Endothelial cell of umbilical vein (primary cell): ENCODE data around the gene KAT6B. TPM values are rescaled to one million over a fixed set of nuclear protein-coding genes. Genes with fewer than 3 reads are reported as not detected.

Experiments used
- BruUV-seq: library from RNA; stranded (reverse); fragments of 400-500 nt; replicated peaks from 2 replicates; lab custom pipeline; 2021; lab: Mats Ljungman, UMichigan
- CTCF ChIA-PET: fragments of 300-600, 350-600 bp; sonication (Branson Sonifier 250); formaldehyde crosslinking; loops from one replicate; lab custom pipeline; 2021; ENCODE audit warnings: antibody characterized with exemption, inconsistent platforms; lab: Charles Lee
- POLR2A ChIA-PET: fragments of 300-600, 350-600 bp; sonication (Branson Sonifier 250); formaldehyde crosslinking; loops from one replicate; lab custom pipeline; 2021; ENCODE audit warnings: antibody characterized with exemption, inconsistent platforms; lab: Charles Lee
- DNase-seq: peaks from one replicate; pipeline ENCODE4 v3.0.0-alpha.2; 2011; ENCODE audit warnings: low read depth, low spot score
- FAIRE-seq: peaks from 2 replicates; lab custom pipeline; 2011; peaks lifted over from hg19 to GRCh38; lab: Jason Lieb, UNC
- H2AFZ ChIP-seq: 2 replicates; pipeline ENCODE4 v1.6.0; 2012; ENCODE audit warnings: low read depth, low read length, control low read depth, inconsistent platforms
- H3K27ac ChIP-seq: 2 replicates; pipeline ENCODE4 v1.5.1; 2011; ENCODE audit warnings: low read depth, mild to moderate bottlenecking, control low read depth, low read length, moderate library complexity; ENCODE audit not compliant: insufficient read depth
- H3K27me3 ChIP-seq, 2 experiments: 2 replicates each; pipeline versions ENCODE4 v1.6.0 to v1.6.1; 2011; ENCODE audit warnings: low read length in 2 of 2, mixed read lengths in 1 of 2; ENCODE audit not compliant: control insufficient read depth in 2 of 2, insufficient read depth in 2 of 2
- H3K36me3 ChIP-seq, 2 experiments: 2 replicates in 1 of 2; 3 replicates in 1 of 2; pipeline ENCODE4 v1.5.1; 2011; ENCODE audit warnings: low read length in 2 of 2, mild to moderate bottlenecking in 1 of 2, moderate library complexity in 1 of 2; ENCODE audit not compliant: control insufficient read depth in 2 of 2, insufficient read depth in 2 of 2; ENCODE audit errors: extremely low read depth in 1 of 2
- H3K4me1 ChIP-seq: 3 replicates; pipeline ENCODE4 v1.5.1; 2011; ENCODE audit warnings: mild to moderate bottlenecking, low read length; ENCODE audit not compliant: control insufficient read depth, insufficient read depth; ENCODE audit errors: extremely low read depth
- H3K4me2 ChIP-seq: 2 replicates; pipeline ENCODE4 v1.6.1; 2011; ENCODE audit warnings: low read length, control low read depth, mixed read lengths; ENCODE audit not compliant: insufficient read depth
- H3K4me3 ChIP-seq, 3 experiments: fragments of 200-600 bp in 1 of 3; sonication (generic), shearing (Covaris generic) in 1 of 3; replicated peaks in 1 of 3; 2 replicates each; pipeline ENCODE4 v1.5.1; 2011 to 2016; ENCODE audit warnings: control low read depth in 3 of 3, low read length in 3 of 3, mild to moderate bottlenecking in 2 of 3, inconsistent platforms in 1 of 3, low read depth in 1 of 3, moderate library complexity in 1 of 3; ENCODE audit not compliant: insufficient read depth in 1 of 3
- H3K79me2 ChIP-seq: 2 replicates; pipeline ENCODE4 v1.6.0; 2012; ENCODE audit warnings: low read length, inconsistent platforms; ENCODE audit not compliant: control insufficient read depth, insufficient read depth
- H3K9ac ChIP-seq: replicated peaks from 2 replicates; pipeline ENCODE3; 2011; ENCODE audit warnings: low read length, control low read depth; ENCODE audit not compliant: insufficient read depth; ENCODE audit errors: extremely low read depth
- H3K9me1 ChIP-seq: replicated peaks from 3 replicates; pipeline ENCODE4 v1.6.0; 2011; ENCODE audit warnings: mild to moderate bottlenecking, low read length; ENCODE audit not compliant: control insufficient read depth, insufficient read depth; ENCODE audit errors: extremely low read depth
- H3K9me3 ChIP-seq: replicated peaks from 2 replicates; pipeline ENCODE4 v1.5.1; 2012; ENCODE audit warnings: low read length, inconsistent platforms; ENCODE audit not compliant: control insufficient read depth, insufficient read depth
- H4K20me1 ChIP-seq: replicated peaks from 2 replicates; pipeline ENCODE3; 2011; ENCODE audit warnings: mild to moderate bottlenecking, low read length; ENCODE audit not compliant: control insufficient read depth, insufficient read depth; ENCODE audit errors: extremely low read depth
- EZH2 ChIP-seq: IDR thresholded peaks from 2 replicates; pipeline ENCODE4 v1.6.1; 2012; ENCODE audit warnings: borderline replicate concordance, low read depth, mild to moderate bottlenecking, moderate library complexity, low read length, inconsistent platforms; ENCODE audit not compliant: severe bottlenecking
- FOS ChIP-seq: IDR thresholded peaks from 2 replicates; pipeline ENCODE4 v1.6.1; 2011; ENCODE audit warnings: mild to moderate bottlenecking, low read length, moderate library complexity, borderline replicate concordance; ENCODE audit not compliant: insufficient read depth
- GATA2 ChIP-seq: IDR thresholded peaks from 2 replicates; pipeline ENCODE4 v1.7.0; 2011; ENCODE audit warnings: low read depth, mild to moderate bottlenecking, moderate library complexity, mixed read lengths, low read length; ENCODE audit not compliant: insufficient read length, insufficient read depth
- JUN ChIP-seq: IDR thresholded peaks from 2 replicates; pipeline ENCODE4 v1.6.1; 2011; ENCODE audit warnings: borderline replicate concordance, low read depth; ENCODE audit not compliant: insufficient read length, insufficient read depth
- MYC ChIP-seq: IDR thresholded peaks from one replicate; pipeline ENCODE4 v1.6.1; 2011; ENCODE audit warnings: mild to moderate bottlenecking, low read depth, low read length
- POLR2A ChIP-seq: IDR thresholded peaks from 2 replicates; pipeline ENCODE4 v1.6.1; 2012; ENCODE audit warnings: low read depth, mild to moderate bottlenecking, control low read depth, low read length
- POLR2AphosphoS5 ChIP-seq: IDR thresholded peaks from 2 replicates; pipeline ENCODE4 v1.6.1; 2012; ENCODE audit warnings: low read depth, mild to moderate bottlenecking, control low read depth, low read length, moderate library complexity; ENCODE audit not compliant: insufficient read depth
- dilution Hi-C: fragments of 300-500 bp; cut with MboI; formaldehyde crosslinking; loops from one replicate; pipeline ENCODE4 v1.15.0; 2019; ENCODE audit warnings: low sequenced_read_pairs; ENCODE audit not compliant: extremely low pct_ligation_motif_present
- intact Hi-C: fragments of 100-400 bp; cut with micrococcal nuclease; formaldehyde crosslinking; loops from one replicate; pipeline ENCODE4 v1.10.0; 2022
- polyA plus RNA-seq, 4 experiments: library from polyadenylated mRNA; depleted of rRNA in 3 of 4; stranded (reverse) in 3 of 4; unstranded in 1 of 4; fragments of >200 nt; gene quantifications; 2 replicates each; pipeline versions ENCODE4 v1.2.1 to v1.2.3, GENCODE V29; 2011 to 2012; ENCODE audit warnings: missing spikeins in 1 of 4
- total RNA-seq: library from RNA; stranded (reverse); gene quantifications from 2 replicates; pipeline ENCODE4 v1.2.3, GENCODE V29; 2021
- TF ChIP-seq, protein P1 (sequence below), 2 donors: IDR thresholded peaks; 1 replicate in 1 of 2; 2 replicates in 1 of 2; pipeline ENCODE4 v1.5.1; 2011; ENCODE audit warnings: low read length in 2 of 2, mild to moderate bottlenecking in 2 of 2, moderate library complexity in 2 of 2, control low read depth in 1 of 2, inconsistent platforms in 1 of 2, low read depth in 1 of 2; ENCODE audit not compliant: insufficient read depth in 1 of 2; ENCODE audit errors: extremely low read depth in 1 of 2
- TF ChIP-seq, protein P2 (sequence below): IDR thresholded peaks from 2 replicates; pipeline ENCODE4 v1.6.1; 2011; ENCODE audit not compliant: insufficient read depth, insufficient read length

Gene KAT6B
- total and polyA plus RNA-seq, 2 donors (not counting 3 experiments of a cell fraction or from before 2014, with no cell fraction given): 4.5 to 17.0 TPM

DNA sequence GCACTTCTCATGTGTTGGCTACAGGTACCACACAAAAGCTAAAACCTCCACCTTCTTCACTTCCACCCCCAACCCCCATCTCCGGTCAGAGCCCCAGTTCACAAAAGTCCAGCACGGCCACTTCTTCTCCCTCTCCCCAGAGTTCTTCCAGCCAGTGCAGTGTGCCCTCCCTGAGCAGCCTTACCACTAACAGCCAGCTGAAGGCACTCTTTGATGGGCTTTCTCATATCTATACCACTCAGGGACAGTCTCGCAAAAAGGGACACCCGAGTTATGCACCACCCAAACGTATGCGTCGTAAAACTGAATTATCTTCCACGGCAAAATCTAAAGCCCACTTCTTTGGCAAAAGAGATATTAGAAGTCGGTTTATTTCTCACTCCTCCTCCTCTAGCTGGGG is 149.4 kb downstream of the KAT6B start:
- Histone ChIP-seq H3K4me2 (no peak overlapping the region), H3K36me3 (peaks cover 2 to 6% of the 10 kb centered on the region in 2 experiments), H3K9me1 (no peaks in the 10 kb centered on the region), H3K27ac (no peak overlapping the region), H3K9ac (no peak overlapping the region), H2AFZ (no peak overlapping the region), H3K4me1 (peaks cover 4% of the 10 kb centered on the region), H3K4me3 (no peak overlapping the region), H4K20me1 (no peaks in the 10 kb centered on the region), H3K27me3 (no peaks in the 10 kb centered on the region), H3K79me2 (no peaks in the 10 kb centered on the region), H3K9me3 (no peaks in the 10 kb centered on the region)
- FAIRE-seq: no peak
- intact Hi-C loops (no loop called here), dilution Hi-C loops (no loop called here)
- no peak for DNase-seq
- CTCF ChIA-PET: no interaction called here
- no TSS peak for BruUV-seq
- POLR2A ChIA-PET: no interaction called here
- TF ChIP-seq EZH2: no peak
- TF ChIP-seq, protein P1, sequence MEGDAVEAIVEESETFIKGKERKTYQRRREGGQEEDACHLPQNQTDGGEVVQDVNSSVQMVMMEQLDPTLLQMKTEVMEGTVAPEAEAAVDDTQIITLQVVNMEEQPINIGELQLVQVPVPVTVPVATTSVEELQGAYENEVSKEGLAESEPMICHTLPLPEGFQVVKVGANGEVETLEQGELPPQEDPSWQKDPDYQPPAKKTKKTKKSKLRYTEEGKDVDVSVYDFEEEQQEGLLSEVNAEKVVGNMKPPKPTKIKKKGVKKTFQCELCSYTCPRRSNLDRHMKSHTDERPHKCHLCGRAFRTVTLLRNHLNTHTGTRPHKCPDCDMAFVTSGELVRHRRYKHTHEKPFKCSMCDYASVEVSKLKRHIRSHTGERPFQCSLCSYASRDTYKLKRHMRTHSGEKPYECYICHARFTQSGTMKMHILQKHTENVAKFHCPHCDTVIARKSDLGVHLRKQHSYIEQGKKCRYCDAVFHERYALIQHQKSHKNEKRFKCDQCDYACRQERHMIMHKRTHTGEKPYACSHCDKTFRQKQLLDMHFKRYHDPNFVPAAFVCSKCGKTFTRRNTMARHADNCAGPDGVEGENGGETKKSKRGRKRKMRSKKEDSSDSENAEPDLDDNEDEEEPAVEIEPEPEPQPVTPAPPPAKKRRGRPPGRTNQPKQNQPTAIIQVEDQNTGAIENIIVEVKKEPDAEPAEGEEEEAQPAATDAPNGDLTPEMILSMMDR (IDR thresholded peaks at IDR 0.05; ENCODE audit: extremely low read depth in 1 of 2, insufficient read depth in 1 of 2, low read depth in 1 of 2, low read length in 2 of 2): no peak
- no peak for TF ChIP-seq JUN
- no peak for TF ChIP-seq POLR2AphosphoS5
- TF ChIP-seq MYC: no peak
- TF ChIP-seq, protein P2, sequence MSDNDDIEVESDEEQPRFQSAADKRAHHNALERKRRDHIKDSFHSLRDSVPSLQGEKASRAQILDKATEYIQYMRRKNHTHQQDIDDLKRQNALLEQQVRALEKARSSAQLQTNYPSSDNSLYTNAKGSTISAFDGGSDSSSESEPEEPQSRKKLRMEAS: no peak
- no peak for TF ChIP-seq FOS
- TF ChIP-seq GATA2: no peak
- TF ChIP-seq POLR2A: no peak
